ENCODE measurements around the gene TAOK3. TPM values are rescaled to one million over a fixed set of nuclear protein-coding genes. Genes with fewer than 3 reads are reported as not detected.
A peak's percentile ranks its signal among the peaks of the same experiment; 100 is the strongest.

The TAOK3 gene
- total RNA-seq, 2 experiments from 2014 or later: 47.5 to 50.4 TPM

DNA sequence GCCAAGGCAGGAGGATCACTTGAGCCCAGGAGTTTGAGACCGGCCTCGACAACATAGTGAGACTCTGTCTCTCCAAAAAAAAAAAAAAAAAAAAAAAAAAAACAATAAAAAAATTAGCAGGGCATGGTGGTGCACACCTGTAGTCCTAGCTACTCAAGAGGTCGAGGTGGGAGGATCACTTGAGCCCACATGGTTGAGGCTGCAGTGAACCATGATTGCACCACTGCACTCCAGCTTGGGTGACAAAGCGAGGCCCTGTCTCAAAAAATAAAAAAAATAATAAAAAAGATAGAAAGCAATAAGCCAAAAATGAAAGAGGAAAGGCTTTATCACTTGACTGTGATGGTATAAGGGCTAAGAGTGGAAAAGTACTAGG lies 247.0 kb downstream of the TAOK3 start:
- H3K27ac Mint-ChIP-seq: no peak overlapping the region
- ChIA-PET CTCF (interaction anchor here (0.6 kb wide), 1 partner anchor 271 kb away, joined by 3 read pairs; no protein-coding TSS in a partner anchor), POLR2A (no interaction called here)
- H3K36me3 Mint-ChIP-seq: no peaks in the 10 kb centered on the region
- DNase-seq: no peak
- H3K9me3 Mint-ChIP-seq: no peaks in the 10 kb centered on the region
- intact Hi-C loops (cut with micrococcal nuclease): no loop called here
- no peak overlapping the region for H3K4me3 Mint-ChIP-seq
- peaks cover 6% of the 10 kb centered on the region for H3K4me1 Mint-ChIP-seq (ENCODE audit: low read depth)
- H3K27me3 Mint-ChIP-seq: no peaks in the 10 kb centered on the region

DNA sequence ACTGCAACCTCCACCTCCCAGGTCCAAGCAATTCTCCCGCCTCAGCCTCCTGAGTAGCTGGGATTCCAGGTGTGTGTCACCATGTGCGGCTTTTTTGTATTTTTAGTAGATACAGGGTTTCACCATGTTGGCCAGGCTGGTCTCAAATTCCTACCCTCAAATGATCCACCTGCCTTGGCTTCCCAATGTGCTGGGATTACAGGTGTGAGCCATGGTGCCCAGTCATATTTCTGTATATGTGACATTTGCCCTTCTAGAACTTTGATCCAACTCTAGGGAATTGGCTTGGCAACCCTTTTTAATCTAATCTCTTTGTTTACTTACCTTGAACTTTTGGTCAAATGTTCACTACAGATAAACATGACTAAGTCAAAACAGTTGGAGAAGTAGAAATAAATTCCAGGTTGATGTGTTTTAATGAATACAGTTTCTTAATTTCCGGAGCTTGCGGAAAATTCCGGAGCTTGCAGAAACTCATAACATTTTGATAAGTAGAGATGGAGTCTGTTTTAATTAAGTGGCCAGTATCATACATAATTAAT lies 248.3 kb downstream of the TAOK3 start:
- peaks cover 11% of the 10 kb centered on the region for H3K4me1 Mint-ChIP-seq (ENCODE audit: low read depth)
- no peak overlapping the region for H3K27ac Mint-ChIP-seq
- POLR2A ChIA-PET: no interaction called here
- CTCF ChIA-PET: interaction anchor here (1.0 to 1.2 kb wide), 3 partner anchors 29 to 252 kb away, joined by 3 to 5 read pairs (median 4); partner anchors contain the start of gene SUDS3
- intact Hi-C loops (cut with micrococcal nuclease): loop anchor here (5.0 kb wide), 1 partner anchor 62 kb away; the partner anchor contains the start of gene WSB2
- DNase-seq: no peak
- H3K36me3 Mint-ChIP-seq: no peaks in the 10 kb centered on the region
- H3K9me3 Mint-ChIP-seq: no peaks in the 10 kb centered on the region
- H3K27me3 Mint-ChIP-seq: no peaks in the 10 kb centered on the region
- H3K4me3 Mint-ChIP-seq: no peak overlapping the region

DNA sequence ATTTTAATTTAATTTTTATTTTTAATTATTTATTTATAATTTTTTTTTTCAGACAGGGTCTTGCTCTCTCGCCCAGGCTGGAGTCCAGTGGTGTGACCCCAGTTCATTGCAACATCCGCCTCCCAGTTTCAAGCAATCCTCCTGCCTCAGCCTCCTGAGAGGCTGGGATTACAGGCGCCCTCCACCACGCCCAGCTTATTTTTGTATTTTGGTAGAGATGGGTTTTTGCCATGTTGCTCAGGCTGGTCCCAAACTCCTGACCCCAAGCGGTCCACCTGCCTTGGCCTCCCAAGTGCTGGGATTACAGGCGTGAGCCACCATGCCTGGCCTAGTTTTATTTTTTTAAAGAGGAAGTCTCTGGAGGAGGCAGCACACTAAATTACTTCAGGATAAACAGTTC lies 250.4 kb downstream of the TAOK3 start:
- Mint-ChIP-seq H3K9me3 (no peaks in the 10 kb centered on the region), H3K27ac (no peak overlapping the region), H3K4me1 (ENCODE audit: low read depth) (peaks cover 11% of the 10 kb centered on the region), H3K4me3 (no peak overlapping the region), H3K36me3 (no peaks in the 10 kb centered on the region), H3K27me3 (no peaks in the 10 kb centered on the region)
- POLR2A ChIA-PET: interaction anchor here (0.5 kb wide), 1 partner anchor 58 kb away, joined by 4 read pairs; no protein-coding TSS in a partner anchor
- CTCF ChIA-PET: interaction anchor here (0.6 to 2.7 kb wide), 4 partner anchors 155 to 254 kb away, joined by 3 to 44 read pairs (median 6); partner anchors contain the start of gene SUDS3
- DNase-seq: no peak
- intact Hi-C loops (cut with micrococcal nuclease): loop anchor here (5.0 kb wide), 1 partner anchor 60 kb away; the partner anchor contains the start of gene WSB2

DNA sequence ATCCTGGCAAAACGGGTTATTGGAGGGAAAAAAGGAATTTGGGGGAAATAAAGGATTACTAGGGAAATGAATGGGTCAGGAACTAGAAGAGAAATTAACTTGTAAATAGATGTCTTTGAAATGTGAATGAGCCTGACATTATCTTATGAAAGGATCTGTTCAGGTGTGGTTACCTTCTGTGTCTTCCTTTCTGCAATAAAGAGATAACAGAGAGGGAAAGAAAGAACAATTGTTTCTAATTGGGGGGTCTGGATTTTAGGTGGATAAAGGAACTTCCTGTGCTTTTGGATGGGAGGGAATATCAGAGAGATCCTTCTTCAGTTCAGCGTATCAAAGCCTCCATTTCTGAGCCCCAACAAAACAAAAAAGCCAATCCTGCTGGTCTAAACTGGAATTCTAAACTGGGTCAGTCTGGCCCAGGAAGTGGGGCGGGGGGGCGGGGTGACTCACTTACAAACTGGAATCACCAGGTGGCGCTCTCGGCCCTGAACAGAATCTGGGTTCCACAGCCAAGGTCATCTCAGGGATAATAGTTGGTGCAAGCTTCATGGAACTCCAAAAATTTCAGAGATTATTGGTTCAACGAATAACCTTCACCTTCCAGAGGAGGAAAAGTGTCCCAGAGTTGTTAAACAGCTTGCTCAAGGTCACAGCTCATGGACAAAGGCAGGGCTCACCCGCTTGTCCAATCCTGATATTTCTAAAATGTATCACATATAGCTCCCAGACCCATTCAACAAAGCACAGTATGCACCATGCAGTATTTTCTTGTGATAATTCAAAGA lies 251.9 kb downstream of the TAOK3 start:
- intact Hi-C loops (cut with micrococcal nuclease): loop anchor here (1.0 to 5.0 kb wide), 3 partner anchors 16 to 256 kb away; partner anchors contain the start of genes PEBP1, SUDS3 and WSB2
- H3K27ac Mint-ChIP-seq: peak overlapping the region; percentile 20
- CTCF ChIA-PET: interaction anchor here (0.6 to 2.7 kb wide), 16 partner anchors 9 to 1379 kb away, joined by 3 to 44 read pairs (median 5); partner anchors contain the start of genes PEBP1, SUDS3 and VSIG10

DNA sequence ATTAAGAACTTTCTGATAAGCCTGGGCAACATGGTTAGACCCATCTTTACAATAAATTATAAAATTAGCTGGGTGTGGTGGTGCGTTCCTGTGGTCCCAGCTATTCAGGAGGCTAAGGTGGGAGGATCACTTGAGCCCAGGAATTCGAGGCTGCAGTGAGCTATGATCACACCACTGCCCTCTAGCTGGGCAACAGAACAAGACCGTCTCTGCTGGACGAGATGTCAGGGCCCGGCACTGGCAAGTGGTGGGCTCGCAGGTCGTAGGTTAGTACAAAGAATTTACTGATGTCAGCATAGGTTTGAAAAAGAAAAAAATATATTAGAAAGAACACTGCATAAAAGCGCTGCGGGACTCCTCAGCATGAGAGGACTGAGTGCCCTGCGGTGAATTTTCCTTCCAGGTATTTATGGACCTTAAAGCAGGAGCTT lies 253.2 kb downstream of the TAOK3 start:
- CTCF ChIA-PET: interaction anchor here (0.6 to 2.5 kb wide), 5 partner anchors 9 to 270 kb away, joined by 3 to 14 read pairs (median 4); partner anchors contain the start of gene SUDS3

More for the DNA sequence above, 251.9 kb downstream of the TAOK3 start:
- no peaks in the 10 kb centered on the region for H3K36me3 Mint-ChIP-seq
- H3K4me1 Mint-ChIP-seq (ENCODE audit: low read depth): peaks cover 11% of the 10 kb centered on the region
- POLR2A ChIA-PET: interaction anchor here (0.7 to 1.1 kb wide), 4 partner anchors 15 to 255 kb away, joined by 3 to 5 read pairs (median 4); partner anchors contain the start of genes PEBP1, SUDS3 and TAOK3
- H3K27me3 Mint-ChIP-seq: no peaks in the 10 kb centered on the region
- H3K9me3 Mint-ChIP-seq: no peaks in the 10 kb centered on the region
- peak; percentile 81 for DNase-seq
- no peak overlapping the region for H3K4me3 Mint-ChIP-seq

DNA sequence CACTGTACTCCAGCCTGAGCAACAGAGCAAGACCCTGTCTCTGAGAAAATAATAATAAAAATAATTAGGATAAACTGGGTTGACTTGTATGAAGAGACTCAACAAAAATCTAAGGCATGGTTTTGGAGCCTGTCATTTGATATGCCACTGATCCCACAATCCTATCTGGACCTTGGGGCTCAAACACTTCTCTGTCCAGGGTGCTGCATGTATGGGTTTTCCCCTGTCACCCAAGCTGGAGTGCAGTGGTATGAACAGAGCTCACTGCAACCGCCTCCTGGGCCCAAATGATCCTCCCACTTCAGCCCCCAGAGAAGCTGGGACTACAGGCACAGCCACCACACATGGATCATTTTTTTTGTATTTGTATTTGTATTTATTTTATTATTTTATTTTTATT lies 263.6 kb downstream of the TAOK3 start:
- peaks cover 3% of the 10 kb centered on the region for H3K4me1 Mint-ChIP-seq (ENCODE audit: low read depth)
- intact Hi-C loops (cut with micrococcal nuclease): no loop called here
- ChIA-PET POLR2A (no interaction called here), CTCF (interaction anchor here (0.8 to 2.0 kb wide), 2 partner anchors 44 to 1304 kb away, joined by 3 to 7 read pairs; no protein-coding TSS in a partner anchor)
- no peaks in the 10 kb centered on the region for H3K36me3 Mint-ChIP-seq
- H3K9me3 Mint-ChIP-seq: no peaks in the 10 kb centered on the region
- DNase-seq: no peak
- no peak overlapping the region for H3K27ac Mint-ChIP-seq
- no peak overlapping the region for H3K4me3 Mint-ChIP-seq
- H3K27me3 Mint-ChIP-seq: peaks cover 5% of the 10 kb centered on the region

More for the DNA sequence above, 253.2 kb downstream of the TAOK3 start:
- Mint-ChIP-seq H3K27me3 (no peaks in the 10 kb centered on the region), H3K9me3 (no peaks in the 10 kb centered on the region), H3K36me3 (no peaks in the 10 kb centered on the region), H3K4me3 (no peak overlapping the region), H3K4me1 (ENCODE audit: low read depth) (peaks cover 11% of the 10 kb centered on the region), H3K27ac (no peak overlapping the region)
- intact Hi-C loops (cut with micrococcal nuclease): no loop called here
- no peak for DNase-seq
- POLR2A ChIA-PET: no interaction called here

DNA sequence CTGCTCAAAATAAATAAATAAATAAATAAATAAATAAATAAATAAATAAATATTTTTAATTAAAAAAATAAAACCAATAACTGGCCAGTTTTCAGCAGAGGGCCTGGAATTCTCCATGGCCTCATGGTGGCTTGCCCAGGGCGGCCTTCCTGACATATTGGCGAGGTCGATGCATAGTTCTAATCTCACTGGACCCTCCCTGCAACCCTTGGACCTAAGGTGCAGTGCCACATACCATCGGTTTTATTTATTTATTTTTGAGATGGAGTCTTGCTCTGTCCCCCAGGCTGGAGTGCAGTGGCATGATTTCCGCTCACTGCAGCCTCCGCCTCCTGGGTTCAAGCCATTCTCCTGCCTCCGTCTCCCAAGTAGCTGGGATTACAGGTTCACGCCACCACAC lies 265.0 kb downstream of the TAOK3 start:
- intact Hi-C loops (cut with micrococcal nuclease): no loop called here
- no peaks in the 10 kb centered on the region for H3K36me3 Mint-ChIP-seq
- POLR2A ChIA-PET: no interaction called here
- no peak for DNase-seq
- H3K27ac Mint-ChIP-seq: no peak overlapping the region
- no peaks in the 10 kb centered on the region for H3K9me3 Mint-ChIP-seq
- no peak overlapping the region for H3K4me3 Mint-ChIP-seq
- peaks cover 6% of the 10 kb centered on the region for H3K4me1 Mint-ChIP-seq (ENCODE audit: low read depth)
- peaks cover 5% of the 10 kb centered on the region for H3K27me3 Mint-ChIP-seq
- CTCF ChIA-PET: interaction anchor here (2.0 kb wide), 1 partner anchor 43 kb away, joined by 7 read pairs; no protein-coding TSS in a partner anchor

DNA sequence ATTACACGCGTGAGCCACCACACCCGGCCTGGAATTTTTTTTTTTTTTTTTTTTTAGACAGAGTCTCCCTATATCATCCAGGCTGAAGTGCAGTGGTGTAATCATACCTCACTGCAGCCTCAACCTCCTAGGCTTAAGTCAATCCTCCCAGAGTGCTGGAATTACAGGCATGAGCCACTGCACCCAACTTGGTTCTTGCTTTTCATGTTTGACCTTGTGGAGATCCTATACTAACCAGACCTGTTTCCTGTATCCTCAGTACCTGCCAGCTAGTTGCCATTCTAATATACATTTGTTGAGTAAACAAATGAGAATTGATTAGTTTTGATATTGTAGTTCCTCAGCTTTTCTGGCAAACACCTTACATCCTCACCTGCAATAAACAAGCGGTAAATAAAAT lies 265.7 kb downstream of the TAOK3 start:
- intact Hi-C loops (cut with micrococcal nuclease): no loop called here
- no peaks in the 10 kb centered on the region for H3K9me3 Mint-ChIP-seq
- H3K27ac Mint-ChIP-seq: no peak overlapping the region
- no peak overlapping the region for H3K4me3 Mint-ChIP-seq
- POLR2A ChIA-PET: no interaction called here
- H3K27me3 Mint-ChIP-seq: peaks cover 7% of the 10 kb centered on the region
- CTCF ChIA-PET: interaction anchor here (2.0 kb wide), 1 partner anchor 42 kb away, joined by 7 read pairs; no protein-coding TSS in a partner anchor
- H3K4me1 Mint-ChIP-seq (ENCODE audit: low read depth): peaks cover 6% of the 10 kb centered on the region
- no peak for DNase-seq
- H3K36me3 Mint-ChIP-seq: no peaks in the 10 kb centered on the region

DNA sequence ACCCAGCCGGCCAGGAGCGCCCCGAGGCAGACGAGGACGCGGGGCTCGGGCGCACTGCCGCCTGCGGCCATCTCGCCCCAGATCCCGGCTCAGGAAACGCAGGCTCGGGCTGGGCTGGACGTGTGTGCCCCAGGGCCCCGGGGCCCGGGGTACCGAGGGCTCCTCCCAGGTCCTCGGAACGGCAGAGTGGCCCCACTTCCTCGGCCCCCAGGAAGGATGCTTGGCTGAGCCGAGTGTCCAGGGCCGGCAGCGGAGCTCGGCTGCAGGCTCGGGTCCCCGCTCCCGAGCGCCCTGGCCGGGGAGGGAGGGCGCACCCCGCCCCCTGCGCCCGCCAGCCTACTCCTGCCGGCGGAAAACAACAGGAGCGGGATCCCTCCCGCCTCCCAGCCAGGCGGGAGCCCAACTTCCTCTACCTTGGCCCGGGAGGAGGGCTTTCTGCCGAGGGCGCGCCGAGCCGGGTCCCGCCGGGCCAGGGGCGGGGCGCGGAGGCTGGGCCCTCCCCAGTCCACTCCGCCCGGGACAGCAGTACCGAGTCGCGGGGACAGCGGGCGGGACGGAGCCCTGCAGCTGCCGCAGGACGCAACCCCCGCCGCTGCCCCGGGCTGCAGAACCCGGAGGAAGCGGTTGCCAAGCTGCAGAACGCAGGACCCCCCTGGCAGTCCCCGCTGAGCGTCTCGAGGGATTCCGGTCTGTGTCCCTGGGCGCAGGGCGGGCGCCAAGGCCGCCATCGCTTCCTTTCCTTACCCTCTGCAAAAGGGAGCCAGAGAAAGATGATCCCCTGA lies 268.9 kb downstream of the TAOK3 start, which contains the start of gene VSIG10:
VSIG10 (minus strand) TSS at position 411 of the 782 bp plus-strand sequence; CDS start at position 71, 340 bp downstream.
- Mint-ChIP-seq H3K36me3 (no peaks in the 10 kb centered on the region), H3K4me3 (peak within 1 kb of the TSS; percentile 71), H3K4me1 (ENCODE audit: low read depth) (peaks cover 6% of the 10 kb centered on the region), H3K9me3 (no peaks in the 10 kb centered on the region), H3K27me3 (peaks cover 8% of the 10 kb centered on the region), H3K27ac (no peak within 1 kb of the TSS)
- ChIA-PET CTCF (interaction anchor here (1.4 to 1.5 kb wide), 2 partner anchors 17 to 246 kb away, joined by 4 to 5 read pairs; no protein-coding TSS in a partner anchor), POLR2A (no interaction called here)
- DNase-seq: peak; percentile 20
- intact Hi-C loops (cut with micrococcal nuclease): no loop called here

DNA sequence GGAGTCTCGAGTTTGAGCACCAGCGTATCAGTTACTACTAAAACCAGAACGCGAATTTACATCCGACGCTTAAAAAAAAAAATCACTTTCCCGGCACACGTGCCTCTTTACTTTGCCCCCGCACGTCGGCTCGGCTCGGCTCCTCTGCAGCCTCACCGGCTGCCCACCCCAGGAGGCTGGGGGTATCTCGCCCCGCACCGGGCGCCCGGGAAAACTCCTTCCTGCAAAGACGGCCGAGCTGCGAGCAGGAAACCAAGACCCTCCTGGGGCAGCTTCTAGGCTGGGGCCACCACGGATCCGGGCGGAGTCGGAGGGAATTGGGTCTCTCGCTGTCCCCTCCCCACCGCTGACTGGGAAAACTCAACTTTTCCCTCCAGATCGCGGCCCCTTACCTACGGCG lies 269.5 kb downstream of the TAOK3 start:
- Mint-ChIP-seq H3K9me3 (no peaks in the 10 kb centered on the region), H3K36me3 (no peaks in the 10 kb centered on the region), H3K4me3 (peak overlapping the region; percentile 71), H3K27me3 (peaks cover 8% of the 10 kb centered on the region), H3K27ac (no peak overlapping the region), H3K4me1 (ENCODE audit: low read depth) (peaks cover 6% of the 10 kb centered on the region)
- POLR2A ChIA-PET: no interaction called here
- CTCF ChIA-PET: interaction anchor here (1.4 kb wide), 1 partner anchor 18 kb away, joined by 4 read pairs; no protein-coding TSS in a partner anchor
- intact Hi-C loops (cut with micrococcal nuclease): no loop called here
- peak; percentile 21 for DNase-seq

DNA sequence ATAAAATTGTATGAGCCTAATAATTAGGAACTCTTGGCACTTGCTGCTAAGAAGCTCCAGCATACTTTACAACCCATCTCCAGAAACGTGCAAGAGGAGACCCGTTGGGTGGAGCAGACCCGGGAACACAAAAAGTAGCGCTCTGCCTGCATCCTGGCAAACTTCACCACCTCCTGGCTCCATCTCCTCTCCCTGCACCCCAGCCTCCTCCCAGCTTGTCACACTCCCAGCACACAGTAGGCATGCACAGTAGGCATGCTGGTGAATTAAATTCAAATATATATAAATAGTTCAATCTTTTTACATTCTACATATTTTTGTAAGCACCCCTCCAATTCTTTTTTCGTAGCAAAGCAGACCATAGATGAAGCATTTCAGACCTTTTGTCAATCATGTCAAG lies 270.1 kb downstream of the TAOK3 start:
- Mint-ChIP-seq H3K4me1 (ENCODE audit: low read depth) (peaks cover 6% of the 10 kb centered on the region), H3K9me3 (no peaks in the 10 kb centered on the region), H3K27ac (no peak overlapping the region), H3K4me3 (peak overlapping the region; percentile 71), H3K36me3 (no peaks in the 10 kb centered on the region), H3K27me3 (peaks cover 8% of the 10 kb centered on the region)
- DNase-seq: no peak
- ChIA-PET POLR2A (no interaction called here), CTCF (interaction anchor here (1.4 kb wide), 1 partner anchor 19 kb away, joined by 4 read pairs; no protein-coding TSS in a partner anchor)
- intact Hi-C loops (cut with micrococcal nuclease): no loop called here

Measured in activated CD4-positive, alpha-beta memory T cell treated with anti-CD3 and anti-CD28 coated beads for 36 hours (primary cell).